Liver (tissue), 9 donors: Measurements from ENCODE around the gene SYNC. TPM values are rescaled to one million over a fixed set of nuclear protein-coding genes. Genes with fewer than 3 reads are reported as not detected.

ENCODE experiments used
- DNase-seq: peaks from one replicate; pipeline ENCODE4 v3.0.0-alpha.2; 2017; ENCODE audit warnings: low spot score
- H3K27ac ChIP-seq, 2 donors: one replicate each; pipeline ENCODE4 v1.7.0; 2013; ENCODE audit warnings: inconsistent platforms in 2 of 2, low read length in 2 of 2, control low read depth in 1 of 2, low read depth in 1 of 2, mild to moderate bottlenecking in 1 of 2
- H3K27me3 ChIP-seq, 4 donors: one replicate each; pipeline versions ENCODE4 v1.6.1 to v1.7.0; 2013; ENCODE audit warnings: low read length in 3 of 4, inconsistent platforms in 1 of 4, mild to moderate bottlenecking in 1 of 4, moderate library complexity in 1 of 4; ENCODE audit not compliant: control insufficient read depth in 4 of 4, insufficient read depth in 4 of 4
- H3K36me3 ChIP-seq, 4 donors: one replicate each; pipeline versions ENCODE4 v1.6.1 to v1.7.0; 2013; ENCODE audit warnings: low read length in 3 of 4, mild to moderate bottlenecking in 3 of 4, low read depth in 1 of 4, moderate library complexity in 1 of 4; ENCODE audit not compliant: control insufficient read depth in 4 of 4, insufficient read depth in 3 of 4
- H3K4me1 ChIP-seq, 4 donors: one replicate each; pipeline versions ENCODE4 v1.6.1 to v1.7.0; 2013; ENCODE audit warnings: low read length in 3 of 4, mild to moderate bottlenecking in 3 of 4, moderate library complexity in 1 of 4; ENCODE audit not compliant: control insufficient read depth in 4 of 4, insufficient read depth in 4 of 4
- H3K4me3 ChIP-seq, 3 donors: one replicate each; pipeline versions ENCODE4 v1.6.1 to v1.7.0; 2013; ENCODE audit warnings: low read length in 3 of 3, control low read depth in 1 of 3, low read depth in 1 of 3, mild to moderate bottlenecking in 1 of 3
- H3K9ac ChIP-seq, 2 donors: one replicate each; pipeline ENCODE4 v1.7.0; 2013; ENCODE audit warnings: low read length in 2 of 2, mild to moderate bottlenecking in 2 of 2, moderate library complexity in 2 of 2, control low read depth in 1 of 2, low read depth in 1 of 2
- H3K9me3 ChIP-seq, 4 donors: one replicate each; pipeline versions ENCODE4 v1.6.1 to v1.7.0; 2013; ENCODE audit warnings: low read length in 3 of 4; ENCODE audit not compliant: control insufficient read depth in 4 of 4
- ATF3 ChIP-seq: IDR thresholded peaks from 2 replicates; pipeline ENCODE4 v1.6.1; 2016; ENCODE audit warnings: antibody characterized with exemption
- CTCF ChIP-seq: fragments of 150-350 bp; IDR thresholded peaks from 2 replicates; pipeline ENCODE4 v1.5.1; 2017; ENCODE audit warnings: improper control_type of control experiment, low read depth, low read length; ENCODE audit not compliant: missing input control
- EGR1 ChIP-seq, 2 donors: IDR thresholded peaks; 2 replicates each; pipeline ENCODE4 v1.6.1; 2016 to 2018; ENCODE audit warnings: antibody characterized with exemption in 2 of 2, low read depth in 2 of 2
- FOXA1 ChIP-seq: IDR thresholded peaks from 2 replicates; pipeline ENCODE4 v1.6.1; 2016; ENCODE audit warnings: antibody characterized with exemption
- FOXA2 ChIP-seq: IDR thresholded peaks from 2 replicates; pipeline ENCODE4 v1.6.1; 2016; ENCODE audit warnings: antibody characterized with exemption
- GABPA ChIP-seq, 2 donors: IDR thresholded peaks in 1 of 2; conservative IDR thresholded peaks in 1 of 2; 2 replicates each; pipeline ENCODE4 v1.6.1; 2016; ENCODE audit warnings: antibody characterized with exemption in 2 of 2, mild to moderate bottlenecking in 1 of 2, moderate library complexity in 1 of 2
- HNF4A ChIP-seq, 2 donors: conservative IDR thresholded peaks; 2 replicates each; pipeline ENCODE4 v1.6.1; 2016; ENCODE audit warnings: antibody characterized with exemption in 2 of 2, mild to moderate bottlenecking in 2 of 2
- HNF4G ChIP-seq: IDR thresholded peaks from 2 replicates; pipeline ENCODE4 v1.6.1; 2016; ENCODE audit warnings: antibody characterized with exemption
- JUND ChIP-seq, 2 donors: IDR thresholded peaks; 2 replicates each; pipeline ENCODE4 v1.6.1; 2016; ENCODE audit warnings: antibody characterized with exemption in 2 of 2
- MAX ChIP-seq: IDR thresholded peaks from 2 replicates; pipeline ENCODE4 v1.6.1; 2016; ENCODE audit warnings: antibody characterized with exemption
- RAD21 ChIP-seq, 2 donors: IDR thresholded peaks; 2 replicates each; pipeline ENCODE4 v1.6.1; 2016; ENCODE audit warnings: antibody characterized with exemption in 2 of 2, mild to moderate bottlenecking in 2 of 2
- REST ChIP-seq: IDR thresholded peaks from 2 replicates; pipeline ENCODE4 v1.6.1; 2016; ENCODE audit warnings: antibody characterized with exemption, mild to moderate bottlenecking
- RXRA ChIP-seq, 2 donors: IDR thresholded peaks; 2 replicates each; pipeline ENCODE4 v1.6.1; 2017 to 2018; ENCODE audit warnings: antibody characterized with exemption in 2 of 2, mild to moderate bottlenecking in 1 of 2
- SP1 ChIP-seq: IDR thresholded peaks from 2 replicates; pipeline ENCODE4 v1.6.1; 2018; ENCODE audit warnings: antibody characterized with exemption, mild to moderate bottlenecking
- TAF1 ChIP-seq: conservative IDR thresholded peaks from 2 replicates; pipeline ENCODE4 v1.6.1; 2016; ENCODE audit warnings: antibody characterized with exemption, mild to moderate bottlenecking
- YY1 ChIP-seq: IDR thresholded peaks from 2 replicates; pipeline ENCODE4 v1.6.1; 2016; ENCODE audit warnings: antibody characterized with exemption, mild to moderate bottlenecking
- ZBTB33 ChIP-seq: IDR thresholded peaks from 2 replicates; pipeline ENCODE4 v1.6.1; 2016; ENCODE audit warnings: antibody characterized with exemption
- WGBS: extraction: QIAGEN DNeasy Blood & Tissue Kit; methylation state at CpG from one replicate; pipeline ENCODE4 v1.1.7; 2013; 5-methylcytosine and 5-hydroxymethylcytosine counted together
- polyA plus RNA-seq, 2 donors: library from polyadenylated mRNA; stranded (reverse) in 1 of 2; unstranded in 1 of 2; fragments of 200-250 nt in 1 of 2; fragments of >200 nt in 1 of 2; fragmentation: Nextera tagmentation in 1 of 2; extraction: Ambion mirVana in 1 of 2; gene quantifications; one replicate each; pipeline versions ENCODE4 v1.2.1 to v1.2.3, GENCODE V29; 2013 to 2015
- total RNA-seq, 2 donors: library from RNA; depleted of rRNA; stranded (reverse); fragments of >200 nt; gene quantifications; one replicate each; pipeline ENCODE4 v1.2.3, GENCODE V29; 2014
- donor health status: healthy.
- donor health status: healthy.
- donor health status: healthy.
- donor health status: healthy.
- donor health status: healthy.

The SYNC gene
- total and polyA plus RNA-seq, 4 donors, result 0.23 to 1.5 (median 0.31) TPM

- WGBS, result 94% methylated on average over 4 of the region's 4 CpGs
- H3K9me3 ChIP-seq, result no peaks in the 10 kb centered on the region
- no peak for DNase-seq
- H3K27me3 ChIP-seq, result no peaks in the 10 kb centered on the region
- no peak overlapping the region for H3K9ac ChIP-seq
- no peak overlapping the region for H3K4me3 ChIP-seq
- TF ChIP-seq MAX, result no peak
- no peak for TF ChIP-seq EGR1 (IDR thresholded peaks at IDR 0.05; ENCODE audit: low read depth in 2 of 2)
- no peak for TF ChIP-seq CTCF
- no peak for TF ChIP-seq YY1
- no peak for TF ChIP-seq TAF1
- no peak for TF ChIP-seq JUND (IDR thresholded peaks at IDR 0.05)
- no peak for TF ChIP-seq SP1
- TF ChIP-seq GABPA (IDR thresholded peaks at IDR 0.05 in 1 of 2, conservative IDR thresholded peaks at IDR 0.05 in 1 of 2), result no peak
- TF ChIP-seq ZBTB33, result no peak
- TF ChIP-seq RXRA (IDR thresholded peaks at IDR 0.05), result no peak
- no peak for TF ChIP-seq FOXA2
- H3K4me1 ChIP-seq, result peaks cover 2 to 11% (median 8%) of the 10 kb centered on the region in 4 donors
- no peaks in the 10 kb centered on the region for H3K36me3 ChIP-seq
- H3K27ac ChIP-seq, result no peak overlapping the region
Measured at GRCh38 chr1:32749332-32749731, 46.8 kb upstream of the SYNC start.

- TF ChIP-seq RAD21 (IDR thresholded peaks at IDR 0.05) (no peak), YY1 (no peak), REST (no peak), FOXA2 (no peak), HNF4A (conservative IDR thresholded peaks at IDR 0.05) (no peak), EGR1 (IDR thresholded peaks at IDR 0.05; ENCODE audit: low read depth in 2 of 2) (no peak), JUND (IDR thresholded peaks at IDR 0.05) (no peak), ZBTB33 (no peak), CTCF (no peak), TAF1 (no peak), FOXA1 (no peak), ATF3 (no peak), RXRA (IDR thresholded peaks at IDR 0.05) (no peak), HNF4G (no peak), GABPA (IDR thresholded peaks at IDR 0.05 in 1 of 2, conservative IDR thresholded peaks at IDR 0.05 in 1 of 2) (no peak), SP1 (no peak), MAX (no peak)
- H3K27me3 ChIP-seq, result no peaks in the 10 kb centered on the region
- H3K27ac ChIP-seq, result no peak overlapping the region
- no peaks in the 10 kb centered on the region for H3K9me3 ChIP-seq
- no peak overlapping the region for H3K4me3 ChIP-seq
- WGBS, result 95% methylated on average over 8 of the region's 8 CpGs
- no peak overlapping the region for H3K9ac ChIP-seq
- peaks cover 2 to 8% (median 6%) of the 10 kb centered on the region in 4 donors for H3K4me1 ChIP-seq
- H3K36me3 ChIP-seq, result no peaks in the 10 kb centered on the region
- no peak for DNase-seq
Measured at GRCh38 chr1:32748926-32749325, 46.4 kb upstream of the SYNC start.
